KG1 (cell line): ENCODE results near the gene RASSF6.
"Not testable (repeated sequence)": the region's sequence is repeated elsewhere in the genome, so short reads cannot be mapped to it uniquely, and the experiment has no call there.

Source experiments
- DNase-seq: peaks from one replicate; lab custom pipeline; 2025; lab: John Stamatoyannopoulos, UW

The RASSF6 gene

GRCh38 chr4:73612032-73612431, 8.2 kb downstream of the RASSF6 start:
- no peak for DNase-seq

- no peak for DNase-seq
These were observed 10.5 kb downstream of the RASSF6 start for GRCh38 chr4:73609706-73610105.

GRCh38 chr4:73608689-73609594, 11.3 kb downstream of the RASSF6 start:
- no peak for DNase-seq

- DNase-seq = no peak
These were observed 12.7 kb downstream of the RASSF6 start for GRCh38 chr4:73607375-73608033.

GRCh38 chr4:73606465-73606974, 13.7 kb downstream of the RASSF6 start:
- DNase-seq = no peak

GRCh38 chr4:73603854-73604584, 16.2 kb downstream of the RASSF6 start:
- DNase-seq = no peak

- no peak for DNase-seq
These were observed 16.9 kb downstream of the RASSF6 start for GRCh38 chr4:73603271-73603710.

- no peak for DNase-seq
These were observed 19.3 kb downstream of the RASSF6 start for GRCh38 chr4:73600954-73601353.

GRCh38 chr4:73599182-73599581, 21.1 kb downstream of the RASSF6 start:
- DNase-seq = no peak

GRCh38 chr4:73597594-73597993, 22.6 kb downstream of the RASSF6 start:
- no peak for DNase-seq

- not testable (repeated sequence) for DNase-seq
These were observed 23.1 kb downstream of the RASSF6 start for GRCh38 chr4:73597183-73597582.

- no peak for DNase-seq
These were observed 24.2 kb downstream of the RASSF6 start for GRCh38 chr4:73596001-73596400.

- peak; percentile 12 for DNase-seq
These were observed 26.5 kb downstream of the RASSF6 start for GRCh38 chr4:73593631-73594241.

GRCh38 chr4:73589887-73590801, 30.1 kb downstream of the RASSF6 start:
- no peak for DNase-seq

- no peak for DNase-seq
These were observed 30.9 kb downstream of the RASSF6 start for GRCh38 chr4:73589261-73589847.

- DNase-seq = no peak
These were observed 31.6 kb downstream of the RASSF6 start for GRCh38 chr4:73588613-73589012.

GRCh38 chr4:73586666-73587065, 33.6 kb downstream of the RASSF6 start:
- DNase-seq = no peak

- no peak for DNase-seq
These were observed 34.2 kb downstream of the RASSF6 start for GRCh38 chr4:73586040-73586439.

GRCh38 chr4:73585345-73585744, 34.9 kb downstream of the RASSF6 start:
- DNase-seq = no peak

- DNase-seq = no peak
These were observed 36.6 kb downstream of the RASSF6 start for GRCh38 chr4:73583666-73584065.
